ENCODE results near the gene BCAS3.

The BCAS3 gene

GRCh38 chr17:61394630-61395408 is 717.2 kb downstream of the BCAS3 start:
- H3K27me3 Mint-ChIP-seq (ENCODE audit: low read depth, poor library complexity), result peaks cover 90% of the 10 kb centered on the region
- peaks cover 39% of the 10 kb centered on the region for H3K4me1 Mint-ChIP-seq
- DNase-seq, result no peak
- no peak overlapping the region for H3K27ac Mint-ChIP-seq
- no peak for TF ChIP-seq CTCF (IDR thresholded peaks at IDR 0.05)
- H3K4me3 Mint-ChIP-seq, result no peak overlapping the region
- no peaks in the 10 kb centered on the region for H3K36me3 Mint-ChIP-seq (ENCODE audit: low read depth)
- H3K9me3 Mint-ChIP-seq, result no peaks in the 10 kb centered on the region

- peak overlapping the region; percentile 62 for H3K4me3 Mint-ChIP-seq
- no peak for DNase-seq
- H3K36me3 Mint-ChIP-seq (ENCODE audit: low read depth), result no peaks in the 10 kb centered on the region
- no peak overlapping the region for H3K27ac Mint-ChIP-seq
- no peak for TF ChIP-seq CTCF (IDR thresholded peaks at IDR 0.05)
- H3K4me1 Mint-ChIP-seq, result peaks cover 32% of the 10 kb centered on the region
- peaks cover 89% of the 10 kb centered on the region for H3K27me3 Mint-ChIP-seq (ENCODE audit: low read depth, poor library complexity)
- no peaks in the 10 kb centered on the region for H3K9me3 Mint-ChIP-seq
Observed at GRCh38 chr17:61395409-61395982, 717.8 kb downstream of the BCAS3 start.

- no peak for TF ChIP-seq CTCF (IDR thresholded peaks at IDR 0.05)
- H3K4me3 Mint-ChIP-seq, result peak overlapping the region; percentile 62
Observed at GRCh38 chr17:61395983-61396585, 718.4 kb downstream of the BCAS3 start.

GRCh38 chr17:61396586-61397085 is 719.0 kb downstream of the BCAS3 start:
- no peak for DNase-seq
- no peak overlapping the region for H3K4me3 Mint-ChIP-seq
- no peak for TF ChIP-seq CTCF (IDR thresholded peaks at IDR 0.05)
- peaks cover 29% of the 10 kb centered on the region for H3K4me1 Mint-ChIP-seq
- H3K27ac Mint-ChIP-seq, result no peak overlapping the region
- H3K27me3 Mint-ChIP-seq (ENCODE audit: low read depth, poor library complexity), result peaks cover 91% of the 10 kb centered on the region
- H3K9me3 Mint-ChIP-seq, result no peaks in the 10 kb centered on the region
- no peaks in the 10 kb centered on the region for H3K36me3 Mint-ChIP-seq (ENCODE audit: low read depth)

More at GRCh38 chr17:61395983-61396585, 718.4 kb downstream of the BCAS3 start:
- Mint-ChIP-seq H3K27me3 (ENCODE audit: low read depth, poor library complexity) (peaks cover 89% of the 10 kb centered on the region), H3K4me1 (peaks cover 28% of the 10 kb centered on the region), H3K9me3 (no peaks in the 10 kb centered on the region), H3K27ac (no peak overlapping the region), H3K36me3 (ENCODE audit: low read depth) (no peaks in the 10 kb centered on the region)
- no peak for DNase-seq

- H3K4me3 Mint-ChIP-seq, result peak overlapping the region; percentile 85
- TF ChIP-seq CTCF (IDR thresholded peaks at IDR 0.05), result no peak
- H3K9me3 Mint-ChIP-seq, result no peaks in the 10 kb centered on the region
- no peaks in the 10 kb centered on the region for H3K36me3 Mint-ChIP-seq (ENCODE audit: low read depth)
- no peak overlapping the region for H3K27ac Mint-ChIP-seq
- DNase-seq, result peak; percentile 73
- H3K27me3 Mint-ChIP-seq (ENCODE audit: low read depth, poor library complexity), result peaks cover 93% of the 10 kb centered on the region
- peaks cover 26% of the 10 kb centered on the region for H3K4me1 Mint-ChIP-seq
Observed at GRCh38 chr17:61397086-61397842, 719.6 kb downstream of the BCAS3 start.

Data from nephron progenitor cell (in vitro differentiated cells).